PC-3 (cell line): ENCODE results near the gene KIAA1217.

Experiments
- EZH2 ChIP-seq: fragments of 300-600 bp; sonication (generic); IDR thresholded peaks from one replicate; pipeline ENCODE4 v1.6.1; 2017; ENCODE audit warnings: antibody characterized with exemption, mild to moderate bottlenecking, low read length; ENCODE audit not compliant: unreplicated experiment
- TF ChIP-seq, protein P1 (sequence below): fragments of 300-600 bp; sonication (generic); conservative IDR thresholded peaks from 2 replicates; pipeline ENCODE4 v1.5.1; 2017; ENCODE audit warnings: antibody characterized with exemption, low read depth, mild to moderate bottlenecking, low read length

DNA sequence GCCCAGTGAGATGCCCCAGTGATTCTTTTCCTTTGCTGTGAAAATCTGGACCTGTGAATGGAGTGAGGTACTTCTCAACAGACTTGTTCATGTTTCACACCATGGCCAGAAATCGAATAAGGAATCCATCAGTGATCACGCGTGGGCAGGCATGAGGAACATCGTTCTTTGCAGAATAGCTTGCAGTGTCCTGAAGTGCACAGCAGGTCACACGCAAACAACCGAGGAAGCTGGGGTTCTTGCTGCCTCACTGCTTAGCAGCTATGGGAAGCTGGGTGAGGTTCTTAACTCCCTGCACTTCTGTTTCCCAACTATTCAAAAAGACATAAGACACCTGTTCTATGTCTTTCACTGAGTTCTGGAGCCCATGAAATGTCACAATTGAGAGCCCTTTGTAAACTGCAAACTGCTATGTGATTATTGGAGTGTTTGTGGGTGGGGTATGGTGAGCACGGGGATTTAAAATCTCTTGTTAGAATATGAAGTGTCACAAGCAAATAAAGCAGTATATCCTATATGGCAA, 253.4 kb downstream of the KIAA1217 start:
- TF ChIP-seq, protein P1, sequence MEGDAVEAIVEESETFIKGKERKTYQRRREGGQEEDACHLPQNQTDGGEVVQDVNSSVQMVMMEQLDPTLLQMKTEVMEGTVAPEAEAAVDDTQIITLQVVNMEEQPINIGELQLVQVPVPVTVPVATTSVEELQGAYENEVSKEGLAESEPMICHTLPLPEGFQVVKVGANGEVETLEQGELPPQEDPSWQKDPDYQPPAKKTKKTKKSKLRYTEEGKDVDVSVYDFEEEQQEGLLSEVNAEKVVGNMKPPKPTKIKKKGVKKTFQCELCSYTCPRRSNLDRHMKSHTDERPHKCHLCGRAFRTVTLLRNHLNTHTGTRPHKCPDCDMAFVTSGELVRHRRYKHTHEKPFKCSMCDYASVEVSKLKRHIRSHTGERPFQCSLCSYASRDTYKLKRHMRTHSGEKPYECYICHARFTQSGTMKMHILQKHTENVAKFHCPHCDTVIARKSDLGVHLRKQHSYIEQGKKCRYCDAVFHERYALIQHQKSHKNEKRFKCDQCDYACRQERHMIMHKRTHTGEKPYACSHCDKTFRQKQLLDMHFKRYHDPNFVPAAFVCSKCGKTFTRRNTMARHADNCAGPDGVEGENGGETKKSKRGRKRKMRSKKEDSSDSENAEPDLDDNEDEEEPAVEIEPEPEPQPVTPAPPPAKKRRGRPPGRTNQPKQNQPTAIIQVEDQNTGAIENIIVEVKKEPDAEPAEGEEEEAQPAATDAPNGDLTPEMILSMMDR: no peak
- TF ChIP-seq EZH2: no peak
